Measurements from ENCODE around the gene ASB6.

GRCh38 chr9:129669141-129669718, 27.3 kb upstream of the ASB6 start:
- TF ChIP-seq EP300 (IDR thresholded peaks at IDR 0.05) (no peak), POLR2AphosphoS5 (IDR thresholded peaks at IDR 0.05) (no peak), POLR2A (IDR thresholded peaks at IDR 0.05) (no peak)
- TF ChIP-seq, protein P1, sequence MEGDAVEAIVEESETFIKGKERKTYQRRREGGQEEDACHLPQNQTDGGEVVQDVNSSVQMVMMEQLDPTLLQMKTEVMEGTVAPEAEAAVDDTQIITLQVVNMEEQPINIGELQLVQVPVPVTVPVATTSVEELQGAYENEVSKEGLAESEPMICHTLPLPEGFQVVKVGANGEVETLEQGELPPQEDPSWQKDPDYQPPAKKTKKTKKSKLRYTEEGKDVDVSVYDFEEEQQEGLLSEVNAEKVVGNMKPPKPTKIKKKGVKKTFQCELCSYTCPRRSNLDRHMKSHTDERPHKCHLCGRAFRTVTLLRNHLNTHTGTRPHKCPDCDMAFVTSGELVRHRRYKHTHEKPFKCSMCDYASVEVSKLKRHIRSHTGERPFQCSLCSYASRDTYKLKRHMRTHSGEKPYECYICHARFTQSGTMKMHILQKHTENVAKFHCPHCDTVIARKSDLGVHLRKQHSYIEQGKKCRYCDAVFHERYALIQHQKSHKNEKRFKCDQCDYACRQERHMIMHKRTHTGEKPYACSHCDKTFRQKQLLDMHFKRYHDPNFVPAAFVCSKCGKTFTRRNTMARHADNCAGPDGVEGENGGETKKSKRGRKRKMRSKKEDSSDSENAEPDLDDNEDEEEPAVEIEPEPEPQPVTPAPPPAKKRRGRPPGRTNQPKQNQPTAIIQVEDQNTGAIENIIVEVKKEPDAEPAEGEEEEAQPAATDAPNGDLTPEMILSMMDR (IDR thresholded peaks at IDR 0.05) = no peak

All from sigmoid colon (tissue), 4 donors.